GM12892 (cell line): Measurements from ENCODE around the gene SLBP.

ENCODE experiments used
- POLR2A ChIP-seq: IDR thresholded peaks from 2 replicates; pipeline ENCODE4 v1.6.1; 2011; ENCODE audit warnings: low read depth, low read length, control low read depth
- TAF1 ChIP-seq: IDR thresholded peaks from 2 replicates; pipeline ENCODE4 v1.6.1; 2011; ENCODE audit warnings: low read depth, mild to moderate bottlenecking, control low read depth, low read length, borderline replicate concordance

DNA sequence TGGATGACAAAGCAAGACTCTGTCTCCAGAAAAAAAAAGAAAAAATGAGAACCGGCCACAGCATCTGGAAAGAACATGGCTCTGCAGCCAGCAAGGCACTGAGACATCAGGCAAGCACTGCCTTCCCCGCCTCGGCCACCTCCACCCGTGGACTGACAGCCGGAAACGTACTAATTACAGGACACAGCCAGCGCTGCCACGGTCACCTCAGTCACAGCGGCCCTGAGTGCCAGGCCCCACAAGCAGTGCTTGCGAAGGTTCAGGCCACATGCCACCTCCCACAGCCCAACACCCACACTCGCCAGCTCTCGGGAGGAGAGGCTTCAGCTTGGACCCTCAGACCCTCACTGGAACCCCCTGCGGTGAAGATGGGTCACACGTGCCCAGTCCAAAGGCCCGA lies 44.8 kb downstream of the SLBP start:
- TF ChIP-seq POLR2A (no peak), TAF1 (no peak)
